ENCODE measurements around the gene PRSS36.
A peak's percentile ranks its signal among the peaks of the same experiment; 100 is the strongest.
"Not testable (repeated sequence)": the region's sequence is repeated elsewhere in the genome, so short reads cannot be mapped to it uniquely, and the experiment has no call there.

Gene PRSS36

DNA sequence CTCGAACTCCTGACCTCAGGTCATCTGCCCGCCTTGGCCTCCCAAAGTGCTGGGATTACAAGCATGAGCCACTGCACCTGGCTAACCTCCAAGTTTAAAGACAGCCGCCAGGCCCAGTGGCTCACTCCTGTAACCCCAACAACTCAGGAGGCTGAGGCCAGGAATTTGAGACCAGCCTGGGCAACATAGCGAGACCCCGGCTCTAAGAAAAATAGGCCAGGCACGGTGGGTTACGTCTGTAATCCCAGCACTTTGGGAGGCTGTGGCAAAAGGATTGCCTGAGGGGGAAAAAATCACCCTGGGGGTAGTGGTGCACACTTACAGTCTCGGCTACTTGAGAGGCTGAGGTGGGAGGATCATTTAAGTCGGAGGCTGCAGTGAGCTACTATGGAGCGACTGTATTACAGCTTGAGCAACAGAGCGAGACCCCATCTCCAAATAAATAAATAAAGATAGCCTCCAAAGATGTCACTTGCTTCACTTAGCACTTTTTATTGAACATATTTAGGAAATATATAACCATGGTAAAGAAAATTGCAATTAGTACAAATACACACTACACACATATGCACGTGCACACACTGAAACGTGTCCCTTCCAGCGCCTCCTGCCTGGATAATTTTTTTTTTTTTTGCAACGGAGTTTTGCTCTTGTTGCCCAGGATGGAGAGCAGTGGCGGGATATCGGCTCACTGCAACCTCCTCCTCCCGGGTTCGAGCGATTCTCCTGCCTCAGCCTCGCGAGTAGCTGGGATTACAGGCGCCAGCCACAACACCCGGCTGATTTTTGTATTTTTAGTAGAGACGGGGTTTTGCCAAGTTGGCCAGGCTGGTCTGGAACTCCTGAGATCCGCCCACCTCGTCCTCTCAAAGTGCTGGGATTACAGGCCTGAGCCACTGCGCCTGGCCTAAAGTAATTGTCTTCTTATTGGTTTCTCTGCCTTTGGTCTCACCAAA, 43.1 kb downstream of the PRSS36 start:
- Histone ChIP-seq H3K4me3 (ENCODE audit: low read depth in 1 of 2, low read length in 2 of 2) (no peak overlapping the region; a peak in 1 of 4 replicates), H4K20me1 (ENCODE audit: insufficient read depth, low read length) (no peaks in the 10 kb centered on the region), H3K4me2 (ENCODE audit: insufficient read depth, low read length) (peak overlapping the region; percentile 87), H3K79me2 (ENCODE audit: insufficient read depth, low read length) (peaks cover 19% of the 10 kb centered on the region), H3K9ac (ENCODE audit: low read depth, low read length) (peak overlapping the region; percentile 85; the same call in 1 of the 2 replicates), H3K27me3 (ENCODE audit: insufficient read depth, low read length, poor library complexity) (no peaks in the 10 kb centered on the region), H3K36me3 (ENCODE audit: insufficient read depth, low read length) (peaks cover 26% of the 10 kb centered on the region), H3K9me3 (ENCODE audit: insufficient read depth, low read length, severe bottlenecking) (no peaks in the 10 kb centered on the region), H3K27ac (ENCODE audit: low read length) (peak overlapping the region; percentile 71; the same call in 1 of the 2 replicates), H2AFZ (ENCODE audit: low read depth, low read length) (peak overlapping the region; percentile 92), H3K4me1 (ENCODE audit: insufficient read depth, low read length) (peaks cover 25% of the 10 kb centered on the region)
- ATAC-seq (ENCODE audit: insufficient read depth, low read depth): no peak
- DNase-seq: no peak
- TF ChIP-seq CTCF (IDR thresholded peaks at IDR 0.05; ENCODE audit: borderline replicate concordance, extremely low read depth, low read length, poor library complexity, severe bottlenecking) (no peak), EZH2 (IDR thresholded peaks at IDR 0.05; ENCODE audit: borderline replicate concordance, low read depth, low read length, severe bottlenecking) (no peak)

DNA sequence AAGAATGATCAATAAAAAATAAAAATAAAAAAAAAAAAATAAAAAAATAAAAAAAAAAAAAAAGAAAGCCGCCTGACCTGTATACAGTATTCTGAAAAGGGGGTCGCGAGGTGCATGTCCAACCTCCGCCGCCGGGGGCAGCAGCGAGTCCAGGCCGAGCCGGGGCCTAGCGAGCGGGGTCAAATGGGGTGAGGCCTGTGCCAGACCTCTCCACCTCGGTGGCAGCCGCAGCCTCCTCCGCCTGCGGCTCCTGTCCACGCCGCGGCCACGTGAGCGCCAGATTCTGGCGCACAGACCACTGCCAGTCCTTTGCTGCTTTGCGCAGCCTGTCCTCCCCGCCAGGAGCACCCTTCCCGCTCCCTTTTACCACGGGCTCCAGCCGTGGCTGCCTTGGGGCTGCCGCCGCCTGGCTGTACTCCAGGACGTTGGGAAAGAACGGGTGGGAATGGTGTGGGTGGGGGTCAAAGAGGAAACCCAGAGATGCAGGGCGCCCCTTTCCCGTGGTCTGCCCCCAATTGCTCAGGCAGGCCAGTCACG, 44.1 kb downstream of the PRSS36 start:
- Histone ChIP-seq H4K20me1 (ENCODE audit: insufficient read depth, low read length) (no peaks in the 10 kb centered on the region), H3K4me3 (ENCODE audit: low read depth in 1 of 2, low read length in 2 of 2) (no peak overlapping the region), H3K27ac (ENCODE audit: low read length) (no peak overlapping the region), H3K27me3 (ENCODE audit: insufficient read depth, low read length, poor library complexity) (no peaks in the 10 kb centered on the region), H3K9ac (ENCODE audit: low read depth, low read length) (no peak overlapping the region), H3K36me3 (ENCODE audit: insufficient read depth, low read length) (peaks cover 16% of the 10 kb centered on the region), H3K9me3 (ENCODE audit: insufficient read depth, low read length, severe bottlenecking) (no peaks in the 10 kb centered on the region), H3K4me1 (ENCODE audit: insufficient read depth, low read length) (peaks cover 25% of the 10 kb centered on the region), H2AFZ (ENCODE audit: low read depth, low read length) (no peak overlapping the region), H3K79me2 (ENCODE audit: insufficient read depth, low read length) (peaks cover 19% of the 10 kb centered on the region), H3K4me2 (ENCODE audit: insufficient read depth, low read length) (no peak overlapping the region)
- peak; percentile 65 for TF ChIP-seq CTCF (IDR thresholded peaks at IDR 0.05; ENCODE audit: borderline replicate concordance, extremely low read depth, low read length, poor library complexity, severe bottlenecking)
- no peak for TF ChIP-seq EZH2 (IDR thresholded peaks at IDR 0.05; ENCODE audit: borderline replicate concordance, low read depth, low read length, severe bottlenecking)
- ATAC-seq (ENCODE audit: insufficient read depth, low read depth) (no peak), DNase-seq (peak; percentile 52)

- H3K9ac ChIP-seq (ENCODE audit: low read depth, low read length); H3K36me3 ChIP-seq (ENCODE audit: insufficient read depth, low read length); H3K9me3 ChIP-seq (ENCODE audit: insufficient read depth, low read length, severe bottlenecking); ATAC-seq (ENCODE audit: insufficient read depth, low read depth); H3K4me3 ChIP-seq (ENCODE audit: low read depth in 1 of 2, low read length in 2 of 2); H4K20me1 ChIP-seq (ENCODE audit: insufficient read depth, low read length); H3K27me3 ChIP-seq (ENCODE audit: insufficient read depth, low read length, poor library complexity); H3K79me2 ChIP-seq (ENCODE audit: insufficient read depth, low read length); DNase-seq; H3K4me2 ChIP-seq (ENCODE audit: insufficient read depth, low read length); H3K27ac ChIP-seq (ENCODE audit: low read length); H2AFZ ChIP-seq (ENCODE audit: low read depth, low read length); H3K4me1 ChIP-seq (ENCODE audit: insufficient read depth, low read length): not testable (repeated sequence)
These were observed 48.8 kb downstream of the PRSS36 start for GRCh38 chr16:31100876-31101641.

Data from DND-41 (cell line).